DND-41 (cell line): ENCODE results near the gene SLC35F3.

Experiments used
- ATAC-seq: fragments of 200-7000 bp; cut with Tn5 transposase; 3 replicates; pipeline ENCODE4 v1.9.1; 2021; ENCODE audit warnings: low read depth; ENCODE audit not compliant: insufficient read depth
- DNase-seq: peaks from one replicate; pipeline ENCODE4 v3.0.0-alpha.2; 2020
- H2AFZ ChIP-seq: 2 replicates; pipeline ENCODE4 v1.6.0; 2012; ENCODE audit warnings: low read depth, low read length
- H3K27ac ChIP-seq: 2 replicates; pipeline ENCODE4 v1.5.1; 2012; ENCODE audit warnings: low read length, inconsistent platforms
- H3K27me3 ChIP-seq: fragments of 200-600 bp; sonication (generic); 2 replicates; pipeline ENCODE4 v1.6.0; 2012; ENCODE audit warnings: low read length, mild to moderate bottlenecking, inconsistent platforms; ENCODE audit not compliant: insufficient read depth, poor library complexity
- H3K36me3 ChIP-seq: 2 replicates; pipeline ENCODE4 v1.5.1; 2012; ENCODE audit warnings: low read length, inconsistent platforms; ENCODE audit not compliant: insufficient read depth
- H3K4me1 ChIP-seq: 2 replicates; pipeline ENCODE4 v1.5.1; 2012; ENCODE audit warnings: mild to moderate bottlenecking, low read length; ENCODE audit not compliant: insufficient read depth
- H3K4me2 ChIP-seq: 2 replicates; pipeline ENCODE4 v1.6.0; 2012; ENCODE audit warnings: mild to moderate bottlenecking, moderate library complexity, low read length, inconsistent platforms; ENCODE audit not compliant: insufficient read depth
- H3K4me3 ChIP-seq, 2 experiments: fragments of 200-600 bp in 1 of 2; shearing (Covaris generic) in 1 of 2; 2 replicates each; pipeline ENCODE4 v1.5.1; 2012 to 2016; ENCODE audit warnings: inconsistent platforms in 2 of 2, low read length in 2 of 2, mild to moderate bottlenecking in 2 of 2, low read depth in 1 of 2, moderate library complexity in 1 of 2
- H3K79me2 ChIP-seq: 2 replicates; pipeline ENCODE4 v1.6.0; 2012; ENCODE audit warnings: low read length, inconsistent platforms; ENCODE audit not compliant: insufficient read depth
- H3K9ac ChIP-seq: 2 replicates; pipeline ENCODE4 v1.6.0; 2012; ENCODE audit warnings: low read depth, mild to moderate bottlenecking, inconsistent platforms, low read length, moderate library complexity
- H3K9me3 ChIP-seq: 2 replicates; pipeline ENCODE4 v1.5.1; 2012; ENCODE audit warnings: low read length, moderate library complexity, mild to moderate bottlenecking, inconsistent platforms; ENCODE audit not compliant: insufficient read depth, severe bottlenecking
- H4K20me1 ChIP-seq: 2 replicates; pipeline ENCODE4 v1.6.0; 2012; ENCODE audit warnings: low read length; ENCODE audit not compliant: insufficient read depth
- EZH2 ChIP-seq: IDR thresholded peaks from 3 replicates; pipeline ENCODE4 v1.6.1; 2012; ENCODE audit warnings: borderline replicate concordance, low read depth, mild to moderate bottlenecking, moderate library complexity, low read length, inconsistent platforms; ENCODE audit not compliant: severe bottlenecking
- TF ChIP-seq, protein P1 (sequence below): IDR thresholded peaks from 2 replicates; pipeline ENCODE4 v1.5.1; 2012; ENCODE audit warnings: borderline replicate concordance, low read length, moderate library complexity, mild to moderate bottlenecking; ENCODE audit not compliant: poor library complexity, severe bottlenecking; ENCODE audit errors: extremely low read depth

SLC35F3 gene

DNA sequence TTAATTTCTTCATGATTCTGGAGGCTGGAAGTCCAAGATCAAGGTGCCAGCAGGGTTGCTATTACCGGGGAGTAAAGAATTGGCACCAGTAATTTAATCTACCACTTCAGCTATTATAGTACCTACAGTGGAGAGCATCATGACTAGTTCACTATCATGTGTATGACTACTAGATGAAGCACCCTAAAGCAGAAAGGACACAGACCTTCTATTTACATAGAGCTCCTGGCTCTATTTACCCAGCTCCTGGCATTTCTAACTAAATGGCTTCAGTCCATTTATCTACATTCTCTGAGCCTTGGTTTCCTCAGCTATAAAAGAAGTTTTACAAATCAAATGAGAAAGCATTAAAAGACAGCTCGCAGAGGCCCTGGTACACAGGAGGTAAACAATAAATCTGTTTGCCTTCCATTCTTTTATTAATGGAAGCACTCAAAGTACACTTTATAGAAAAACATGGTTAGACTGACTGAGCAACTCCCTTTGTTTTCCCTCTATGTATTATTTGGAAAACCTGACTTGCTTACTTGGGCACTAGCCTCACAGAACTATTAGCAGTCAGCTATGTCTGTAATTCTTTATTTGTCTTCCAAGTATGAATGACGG lies 203.0 kb downstream of the SLC35F3 start:
- Histone ChIP-seq H3K4me2 (no peak overlapping the region), H3K4me1 (no peaks in the 10 kb centered on the region), H3K36me3 (no peaks in the 10 kb centered on the region), H2AFZ (no peak overlapping the region), H3K9me3 (no peaks in the 10 kb centered on the region), H3K9ac (no peak overlapping the region), H3K79me2 (no peaks in the 10 kb centered on the region), H3K27ac (no peak overlapping the region), H3K27me3 (peaks cover 4% of the 10 kb centered on the region), H4K20me1 (no peaks in the 10 kb centered on the region), H3K4me3 (no peak overlapping the region)
- DNase-seq (no peak), ATAC-seq (no peak)
- TF ChIP-seq, protein P1, sequence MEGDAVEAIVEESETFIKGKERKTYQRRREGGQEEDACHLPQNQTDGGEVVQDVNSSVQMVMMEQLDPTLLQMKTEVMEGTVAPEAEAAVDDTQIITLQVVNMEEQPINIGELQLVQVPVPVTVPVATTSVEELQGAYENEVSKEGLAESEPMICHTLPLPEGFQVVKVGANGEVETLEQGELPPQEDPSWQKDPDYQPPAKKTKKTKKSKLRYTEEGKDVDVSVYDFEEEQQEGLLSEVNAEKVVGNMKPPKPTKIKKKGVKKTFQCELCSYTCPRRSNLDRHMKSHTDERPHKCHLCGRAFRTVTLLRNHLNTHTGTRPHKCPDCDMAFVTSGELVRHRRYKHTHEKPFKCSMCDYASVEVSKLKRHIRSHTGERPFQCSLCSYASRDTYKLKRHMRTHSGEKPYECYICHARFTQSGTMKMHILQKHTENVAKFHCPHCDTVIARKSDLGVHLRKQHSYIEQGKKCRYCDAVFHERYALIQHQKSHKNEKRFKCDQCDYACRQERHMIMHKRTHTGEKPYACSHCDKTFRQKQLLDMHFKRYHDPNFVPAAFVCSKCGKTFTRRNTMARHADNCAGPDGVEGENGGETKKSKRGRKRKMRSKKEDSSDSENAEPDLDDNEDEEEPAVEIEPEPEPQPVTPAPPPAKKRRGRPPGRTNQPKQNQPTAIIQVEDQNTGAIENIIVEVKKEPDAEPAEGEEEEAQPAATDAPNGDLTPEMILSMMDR: no peak

DNA sequence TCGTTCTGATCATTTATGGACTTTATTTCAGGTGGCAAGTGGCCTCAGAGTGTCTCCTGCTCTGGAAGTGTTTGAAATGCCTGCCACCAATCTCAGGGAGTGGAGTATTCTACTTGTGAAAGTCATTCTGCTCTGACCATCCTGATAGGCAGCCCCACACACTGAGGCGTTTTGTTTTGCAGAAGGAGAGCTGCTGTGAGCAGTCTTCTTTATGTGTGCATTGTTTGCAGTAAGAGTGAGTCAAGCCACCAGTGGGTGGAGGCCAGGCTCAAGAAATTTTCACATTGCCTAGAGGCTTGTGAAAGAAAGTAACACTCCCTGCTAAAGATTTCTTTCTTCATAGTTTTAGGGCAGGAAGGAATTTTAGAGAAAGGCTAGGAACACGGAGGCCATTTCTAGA lies 204.4 kb downstream of the SLC35F3 start:
- Histone ChIP-seq H3K4me1 (no peaks in the 10 kb centered on the region), H3K79me2 (no peaks in the 10 kb centered on the region), H3K27me3 (peaks cover 4% of the 10 kb centered on the region), H3K9ac (no peak overlapping the region), H3K4me2 (no peak overlapping the region), H3K4me3 (no peak overlapping the region), H3K27ac (no peak overlapping the region), H4K20me1 (no peaks in the 10 kb centered on the region), H3K36me3 (no peaks in the 10 kb centered on the region), H3K9me3 (no peaks in the 10 kb centered on the region), H2AFZ (no peak overlapping the region; the same call in 1 of the 2 replicates)
- DNase-seq (no peak), ATAC-seq (no peak)
- TF ChIP-seq EZH2: no peak
- TF ChIP-seq, protein P1: no peak

DNA sequence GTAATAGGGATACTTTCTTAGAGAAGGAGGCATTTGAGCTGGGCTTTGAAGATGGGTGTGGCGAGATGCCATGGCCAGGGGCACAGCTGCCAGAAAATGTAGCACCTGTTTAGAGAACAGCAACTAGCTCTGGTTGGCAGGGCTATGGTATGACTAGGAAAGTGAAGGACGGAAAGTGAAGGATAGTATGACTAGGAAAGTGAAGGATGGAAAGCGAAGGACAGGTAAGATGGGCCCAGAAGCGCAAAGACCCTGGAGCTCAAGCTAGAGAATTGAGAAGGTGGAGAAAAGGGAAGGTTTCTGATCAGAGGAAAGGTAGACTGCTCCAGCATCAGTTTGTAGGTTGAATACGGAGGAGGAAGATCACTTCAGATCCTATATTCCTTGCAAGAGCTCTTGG lies 205.4 kb downstream of the SLC35F3 start:
- Histone ChIP-seq H3K4me2 (no peak overlapping the region), H3K9me3 (no peaks in the 10 kb centered on the region), H3K36me3 (no peaks in the 10 kb centered on the region), H3K27ac (no peak overlapping the region), H3K9ac (no peak overlapping the region), H3K27me3 (peaks cover 4% of the 10 kb centered on the region), H3K4me3 (no peak overlapping the region), H3K4me1 (peaks cover 2% of the 10 kb centered on the region), H2AFZ (no peak overlapping the region), H3K79me2 (no peaks in the 10 kb centered on the region), H4K20me1 (no peaks in the 10 kb centered on the region)
- no peak for ATAC-seq
- no peak for DNase-seq
- no peak for TF ChIP-seq EZH2
- TF ChIP-seq, protein P1: no peak
